Fibroblast of upper back skin (primary cell): ENCODE data around the gene TMEFF2.

Experiments used
- DNase-seq: peaks from one replicate; pipeline ENCODE4 v3.0.0-alpha.2; 2013

The TMEFF2 gene

DNA sequence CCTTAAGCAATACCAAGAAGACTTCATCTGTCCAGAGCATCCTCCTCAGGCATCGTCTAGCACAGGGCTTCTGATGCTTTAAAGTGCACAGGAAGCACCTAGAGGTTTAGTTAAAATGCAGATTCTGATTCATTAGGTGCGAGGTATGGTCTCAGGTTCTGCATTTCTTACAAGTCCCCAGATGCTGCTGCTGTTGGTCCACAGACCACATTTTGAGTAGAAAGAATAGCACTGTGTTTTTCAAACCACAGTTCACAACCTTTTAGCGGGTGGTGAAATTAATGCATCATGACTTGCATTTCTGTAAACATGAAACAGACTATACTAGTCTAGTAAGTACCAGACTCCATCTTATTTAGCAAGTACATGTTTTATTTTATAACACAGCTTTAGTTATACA lies 134.6 kb downstream of the TMEFF2 start:
- DNase-seq, result no peak

GRCh38 chr2:192059266-192059665 lies 135.5 kb downstream of the TMEFF2 start:
- no peak for DNase-seq

DNA sequence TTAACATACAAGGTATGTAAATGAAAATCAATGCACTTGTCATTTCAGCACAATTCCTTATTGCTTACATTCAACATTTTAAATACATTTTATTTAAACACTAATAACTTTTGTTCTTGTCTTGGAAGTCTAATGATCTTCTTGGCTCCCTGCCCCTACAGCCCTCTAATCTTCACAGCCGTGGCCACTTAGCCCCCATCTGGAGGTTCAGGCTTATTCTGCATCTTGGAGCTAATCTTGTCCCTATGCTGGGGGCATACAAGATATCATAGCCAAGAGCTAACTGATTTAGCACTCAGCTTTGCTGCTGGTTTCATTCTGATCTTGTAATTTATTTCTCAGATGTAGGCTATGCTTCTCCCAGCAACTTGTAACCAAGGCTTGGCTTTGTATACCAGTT lies 140.8 kb downstream of the TMEFF2 start:
- no peak for DNase-seq

DNA sequence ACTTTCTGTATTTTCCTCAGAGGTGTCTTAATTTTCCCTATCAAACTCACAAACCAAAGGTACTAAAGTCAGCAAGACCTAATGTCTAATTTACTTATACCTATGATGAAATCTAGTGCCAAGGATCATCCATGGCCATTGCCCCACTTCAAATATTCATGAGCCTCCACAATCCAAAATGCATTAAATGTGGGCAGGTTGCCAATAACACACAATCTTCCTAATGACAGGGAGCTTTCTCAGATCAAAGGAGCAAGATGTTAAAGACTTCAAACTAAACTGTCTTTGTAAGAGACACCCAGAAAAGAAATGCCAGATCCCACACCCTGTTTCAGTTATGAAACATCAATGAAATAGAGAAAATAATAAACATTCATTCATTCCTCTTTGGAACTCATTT lies 143.2 kb downstream of the TMEFF2 start:
- no peak for DNase-seq

DNA sequence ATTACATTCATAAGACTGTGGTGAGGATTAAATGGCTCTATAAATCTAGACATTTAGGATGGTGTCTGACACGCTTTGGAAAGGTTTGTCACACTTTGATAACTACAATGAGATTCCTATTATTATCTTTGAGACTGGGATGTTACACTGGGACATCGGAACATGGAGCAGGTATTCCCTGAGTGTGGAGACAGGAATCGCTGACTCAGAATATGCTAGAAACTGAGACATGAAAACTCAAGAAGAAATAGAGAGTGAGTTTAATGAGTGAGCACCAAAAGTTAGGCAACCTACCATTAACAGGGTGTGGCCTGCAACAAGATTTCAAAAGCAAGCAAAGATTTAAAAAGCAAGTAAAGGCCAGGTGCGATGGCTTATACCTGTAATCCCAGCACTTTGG lies 145.4 kb downstream of the TMEFF2 start:
- DNase-seq, result no peak

- DNase-seq, result no peak
These were observed 147.2 kb downstream of the TMEFF2 start for GRCh38 chr2:192047315-192048107.

DNA sequence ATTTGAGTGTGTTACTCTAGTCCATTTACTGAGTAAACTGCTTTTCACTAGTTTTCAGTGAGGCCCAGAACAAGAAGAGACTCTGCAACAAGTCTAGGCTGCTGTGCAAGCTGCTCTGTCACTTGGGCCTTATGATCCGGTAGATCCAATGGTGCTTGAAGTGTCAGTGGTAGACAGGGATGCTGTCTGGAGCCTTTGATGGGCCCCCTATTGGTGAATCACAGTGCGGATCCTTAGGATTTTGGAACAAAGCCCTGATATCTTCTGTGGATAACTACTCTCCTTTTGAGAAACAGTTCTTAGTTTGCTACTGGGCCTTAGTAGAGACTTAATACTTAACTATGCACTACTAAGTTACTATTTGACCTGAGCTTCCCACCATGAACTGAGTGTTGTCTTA lies 150.2 kb downstream of the TMEFF2 start:
- DNase-seq, result no peak

DNA sequence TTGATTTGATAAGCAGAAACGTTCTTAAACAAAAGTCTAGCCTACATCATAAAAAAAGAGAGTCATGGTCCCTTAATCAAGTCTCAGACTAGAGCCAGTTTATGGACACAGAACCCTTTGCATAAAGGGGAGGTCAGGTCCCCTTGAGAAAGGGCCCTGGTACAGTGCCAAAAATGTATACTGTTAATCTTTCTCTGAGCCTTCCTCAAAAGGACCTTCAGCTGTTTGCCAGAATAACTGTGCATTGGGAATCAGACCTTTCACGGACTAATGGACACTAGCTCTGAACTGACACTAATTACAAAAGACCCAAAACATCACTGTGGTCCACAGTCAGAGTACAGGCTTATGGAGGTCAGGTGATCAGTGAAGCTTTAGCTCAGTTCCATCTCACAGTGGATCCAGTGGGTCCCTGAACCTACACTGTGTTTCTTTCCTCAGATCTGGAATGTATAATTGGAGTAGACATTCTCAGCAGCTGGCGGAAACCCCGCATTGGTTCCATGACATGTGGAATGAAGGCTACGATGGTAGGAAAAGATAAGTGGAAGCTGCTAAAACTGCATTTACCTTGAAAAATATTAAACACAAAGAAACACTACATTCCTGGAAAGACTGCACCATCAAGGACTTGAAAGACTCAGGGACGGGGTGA lies 151.4 kb downstream of the TMEFF2 start:
- no peak for DNase-seq

DNA sequence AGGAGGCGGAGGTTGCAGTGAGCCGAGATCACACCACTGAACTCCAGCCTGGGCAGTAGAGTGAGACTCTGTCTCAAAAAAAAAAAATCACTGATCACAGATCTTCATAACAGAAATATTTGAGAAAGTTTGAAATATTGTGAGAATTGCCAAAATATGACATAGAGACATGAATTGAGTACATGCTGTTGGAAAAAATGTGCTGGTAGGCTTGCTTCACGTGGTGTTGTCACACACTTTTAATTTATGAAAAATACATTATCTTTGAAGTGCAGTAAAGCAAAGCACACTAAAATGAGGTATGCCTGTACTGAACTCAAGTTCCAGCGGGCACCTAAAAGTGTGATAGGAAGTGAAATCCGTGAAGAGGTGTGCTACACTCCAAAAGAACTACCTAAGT lies 152.6 kb downstream of the TMEFF2 start:
- DNase-seq, result no peak

GRCh38 chr2:192038110-192038509 lies 156.6 kb downstream of the TMEFF2 start:
- DNase-seq, result no peak

DNA sequence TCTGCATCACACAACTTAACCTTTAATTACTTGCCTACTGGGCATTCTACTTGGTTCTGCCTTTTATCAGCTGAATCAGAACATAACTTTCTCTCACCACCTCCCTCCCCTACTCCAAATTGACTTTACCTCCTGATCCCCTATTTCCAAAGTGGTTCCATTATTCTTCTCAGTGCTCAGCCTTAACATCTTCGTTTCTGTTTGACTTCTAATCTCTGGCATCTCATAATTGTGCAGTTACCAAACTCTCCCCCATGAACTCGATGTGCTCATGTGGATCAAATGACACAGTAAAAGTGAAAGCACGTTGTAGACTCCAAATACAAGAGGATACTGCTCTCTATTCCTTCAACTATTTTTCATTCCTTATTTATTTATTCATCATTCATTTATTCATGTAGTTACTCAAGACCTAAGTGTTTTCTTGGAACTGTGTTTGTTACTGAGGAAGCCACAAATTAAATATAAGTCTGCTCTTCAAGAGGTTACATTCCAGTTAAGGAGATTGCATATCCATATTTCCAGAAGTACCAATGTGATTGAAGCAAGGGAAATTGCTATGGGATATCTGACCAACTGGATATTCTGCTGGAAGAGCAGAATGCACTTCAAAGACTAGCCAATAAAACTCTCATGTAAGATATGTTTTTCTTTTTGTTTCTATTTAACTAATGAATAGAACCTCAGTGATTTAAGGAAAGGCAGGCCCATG lies 158.8 kb downstream of the TMEFF2 start:
- peak; percentile 13 for DNase-seq

DNA sequence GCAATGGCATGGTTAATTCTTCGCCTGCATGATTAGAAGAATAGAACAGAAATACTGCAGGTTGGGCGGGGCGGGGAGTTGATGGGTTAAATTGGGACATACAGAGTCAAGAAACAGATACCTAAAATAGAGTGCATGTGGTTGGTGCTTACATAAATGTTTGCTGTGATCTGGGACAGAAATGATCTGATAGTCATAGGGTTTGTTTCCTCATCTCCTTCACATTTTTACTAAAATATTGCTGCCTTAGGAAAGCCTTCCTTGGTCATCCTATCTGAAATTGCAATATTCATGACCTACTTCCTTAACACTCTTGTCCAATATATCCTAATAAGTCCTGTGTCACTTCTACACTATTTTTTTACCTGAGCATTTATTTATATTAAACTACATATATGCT lies 163.9 kb downstream of the TMEFF2 start:
- no peak for DNase-seq

GRCh38 chr2:192030289-192030688 lies 164.4 kb downstream of the TMEFF2 start:
- DNase-seq, result no peak

DNA sequence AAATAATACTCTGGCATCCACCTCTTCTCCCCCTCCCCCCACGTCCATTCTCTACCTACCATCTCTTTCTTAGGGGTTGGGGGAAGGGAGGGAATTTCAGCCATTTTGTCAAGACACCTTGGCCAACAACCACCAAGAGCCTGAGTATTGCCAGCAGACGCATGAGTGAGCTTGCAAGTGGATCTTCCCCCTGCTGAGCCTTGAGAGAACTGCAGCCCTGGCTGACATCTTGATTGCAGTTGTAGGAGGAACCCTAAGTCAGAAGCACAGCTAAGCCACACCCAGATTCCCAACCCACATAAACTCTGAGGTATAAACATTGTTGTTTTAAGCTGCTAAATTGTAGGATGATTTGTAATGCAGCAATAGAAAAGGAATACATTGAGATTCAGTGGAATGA lies 165.6 kb downstream of the TMEFF2 start:
- no peak for DNase-seq

- no peak for DNase-seq
These were observed 168.0 kb downstream of the TMEFF2 start for GRCh38 chr2:192026825-192027120.

DNA sequence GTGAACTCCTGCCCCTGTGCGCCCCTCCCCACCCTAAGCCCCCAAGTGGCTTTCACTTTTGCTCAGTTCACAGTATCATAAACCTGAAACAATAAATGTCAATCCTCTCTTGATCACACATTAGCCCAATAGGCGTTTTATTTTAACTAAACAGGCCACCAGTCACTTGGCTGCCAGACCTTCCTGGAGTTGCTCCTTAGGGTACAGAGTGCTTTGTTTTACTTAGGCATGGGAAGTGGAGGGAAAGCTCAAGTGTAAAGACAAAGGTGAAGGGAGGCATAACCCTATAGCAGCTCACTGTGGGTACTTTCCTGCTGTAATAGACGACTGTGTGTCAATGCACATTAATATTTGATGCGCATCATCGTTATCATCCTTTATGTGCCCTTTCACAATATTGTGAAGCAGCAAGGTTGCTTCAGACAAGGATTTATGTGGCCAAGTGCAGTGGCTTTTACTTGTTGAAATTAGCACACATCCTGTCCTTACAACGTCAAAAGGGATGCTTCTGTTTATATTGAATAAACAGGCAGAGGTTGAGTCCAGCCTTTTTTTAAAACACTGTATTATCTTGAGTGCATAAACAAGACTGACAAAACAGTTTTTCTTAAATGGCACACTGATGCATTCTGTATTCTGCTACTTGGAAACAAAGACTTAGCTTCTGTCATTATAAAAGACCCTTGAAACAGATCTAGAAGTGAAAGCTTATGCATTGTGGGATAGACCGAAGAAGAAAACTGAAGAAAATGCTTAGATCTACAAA lies 168.5 kb downstream of the TMEFF2 start:
- DNase-seq, result no peak

- no peak for DNase-seq
These were observed 169.1 kb downstream of the TMEFF2 start for GRCh38 chr2:192025637-192026036.

- no peak for DNase-seq
These were observed 171.7 kb downstream of the TMEFF2 start for GRCh38 chr2:192023006-192023405.

DNA sequence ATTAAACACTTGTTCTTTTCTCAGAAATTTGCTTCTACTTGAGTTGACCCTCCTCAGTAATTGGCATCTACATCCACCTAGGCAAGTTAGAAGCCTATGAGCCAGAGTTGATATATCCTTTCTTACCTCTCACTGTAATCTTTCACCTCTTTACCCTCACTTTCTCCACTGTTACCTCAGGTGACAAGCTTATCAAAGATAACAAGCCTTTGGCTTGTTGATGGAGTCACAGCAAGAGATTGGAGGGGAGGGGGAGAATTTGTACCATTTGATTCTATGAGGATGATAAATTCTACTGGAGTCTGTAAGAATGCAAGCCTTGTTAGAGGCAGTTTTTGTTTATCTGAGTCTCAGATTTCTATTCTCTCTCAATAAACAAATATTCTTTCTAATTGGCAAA lies 176.9 kb downstream of the TMEFF2 start:
- no peak for DNase-seq

DNA sequence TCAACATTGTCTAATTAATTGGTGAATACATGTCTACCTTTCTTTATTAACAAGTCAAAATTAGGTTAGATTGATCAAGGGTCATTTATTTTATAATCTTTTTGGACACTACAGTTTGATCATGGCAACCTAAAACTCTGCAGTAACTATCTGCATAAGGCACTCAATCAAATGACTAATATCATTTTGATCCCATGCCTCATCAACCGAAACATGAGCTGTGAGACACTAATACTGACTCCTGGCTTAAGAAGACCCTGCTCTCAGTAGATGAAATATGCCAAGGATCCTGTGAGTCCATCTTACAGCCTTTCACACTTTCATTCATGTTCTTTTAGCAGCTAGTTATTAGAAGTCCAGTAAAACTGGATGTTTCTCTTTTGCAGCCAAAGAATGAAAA lies 178.5 kb downstream of the TMEFF2 start:
- DNase-seq, result peak; percentile 77

- DNase-seq, result no peak
These were observed 181.5 kb downstream of the TMEFF2 start for GRCh38 chr2:192013211-192013610.

DNA sequence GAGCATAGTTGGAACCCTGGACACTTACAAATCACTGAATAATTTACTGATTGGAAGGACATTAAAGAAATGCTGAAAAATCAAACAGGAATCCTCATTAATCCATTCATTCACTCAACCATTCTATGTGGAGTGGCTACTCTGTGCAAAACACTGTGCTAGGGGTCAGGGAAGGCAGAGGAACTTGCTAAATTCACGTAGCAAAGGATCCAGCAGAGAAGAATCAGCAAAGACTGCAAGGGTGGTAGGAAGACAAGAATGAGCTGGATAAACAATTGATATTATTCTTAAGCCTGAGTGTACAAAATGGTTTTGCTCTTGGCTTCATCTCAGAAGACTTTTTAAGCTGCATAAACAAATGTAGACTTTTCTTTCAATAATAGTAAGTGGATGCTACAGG lies 183.5 kb downstream of the TMEFF2 start:
- no peak for DNase-seq

DNA sequence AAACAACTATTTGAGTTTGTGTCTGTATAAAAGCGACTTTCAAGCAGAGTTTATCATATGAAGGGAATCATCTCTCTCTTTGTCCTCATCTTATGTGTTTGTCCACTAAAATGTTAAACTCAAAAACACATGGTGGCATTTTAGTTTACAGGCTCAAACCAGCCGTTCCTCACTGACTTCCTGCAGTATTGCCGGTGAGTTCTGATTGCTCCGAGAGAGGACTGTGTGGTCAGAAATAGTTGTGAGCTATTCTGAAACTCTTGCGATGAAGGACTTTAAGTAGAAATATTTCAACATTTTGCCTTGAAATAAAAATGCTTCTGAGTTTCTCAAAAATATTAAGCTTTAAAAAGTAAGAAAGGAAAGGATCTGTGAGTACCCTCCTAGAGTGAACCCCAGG lies 184.7 kb downstream of the TMEFF2 start:
- no peak for DNase-seq
